HG03060 (cell line): ENCODE measurements around the gene TRIM14.
"Not testable (repeated sequence)": the region's sequence is repeated elsewhere in the genome, so short reads cannot be mapped to it uniquely, and the experiment has no call there.

Experiments
- ATAC-seq: cut with Tn5 transposase; IDR thresholded peaks from one replicate; pipeline ENCODE4 v1.9.1; 2021; ENCODE audit warnings: low read depth, moderate number of reproducible peaks; ENCODE audit not compliant: unreplicated experiment

The TRIM14 gene

GRCh38 chr9:98142925-98143481 lies 24.0 kb upstream of the TRIM14 start:
- no peak for ATAC-seq

DNA sequence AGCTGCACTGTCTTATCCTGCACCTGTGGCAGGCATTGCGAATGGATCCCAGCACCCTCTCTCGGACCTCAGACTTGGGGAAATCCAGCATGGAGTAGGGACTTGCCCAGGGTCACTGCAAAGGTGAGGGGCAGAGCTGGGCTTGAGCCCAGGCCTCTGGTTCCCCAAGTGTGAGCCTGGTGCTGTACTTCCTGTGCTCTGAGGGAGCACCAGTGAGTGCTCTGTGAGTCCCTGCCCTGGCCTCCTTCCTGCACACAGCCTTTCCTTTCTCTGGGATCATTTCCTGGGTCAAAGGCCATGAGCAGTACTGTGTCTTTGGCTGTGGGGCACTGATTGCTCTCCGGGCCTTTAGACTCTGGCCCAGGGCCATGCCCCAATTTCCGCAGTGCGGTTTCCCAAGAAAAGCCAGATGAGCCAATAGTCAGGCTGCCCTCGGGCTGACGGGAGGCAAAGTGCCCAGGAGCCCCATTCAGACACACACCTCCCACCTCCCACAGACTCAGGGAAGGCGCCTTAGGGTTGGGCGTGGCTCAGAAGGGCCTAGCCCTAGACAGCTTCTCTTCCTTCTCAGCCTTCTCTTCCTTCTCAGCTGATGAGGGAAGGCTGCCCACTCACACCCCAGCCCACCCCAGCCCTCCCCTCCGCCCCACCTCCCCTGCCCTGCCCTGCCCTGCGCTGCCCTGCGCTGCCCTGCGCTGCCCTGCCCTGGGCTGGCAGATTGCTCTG lies 23.3 kb upstream of the TRIM14 start:
- no peak for ATAC-seq

DNA sequence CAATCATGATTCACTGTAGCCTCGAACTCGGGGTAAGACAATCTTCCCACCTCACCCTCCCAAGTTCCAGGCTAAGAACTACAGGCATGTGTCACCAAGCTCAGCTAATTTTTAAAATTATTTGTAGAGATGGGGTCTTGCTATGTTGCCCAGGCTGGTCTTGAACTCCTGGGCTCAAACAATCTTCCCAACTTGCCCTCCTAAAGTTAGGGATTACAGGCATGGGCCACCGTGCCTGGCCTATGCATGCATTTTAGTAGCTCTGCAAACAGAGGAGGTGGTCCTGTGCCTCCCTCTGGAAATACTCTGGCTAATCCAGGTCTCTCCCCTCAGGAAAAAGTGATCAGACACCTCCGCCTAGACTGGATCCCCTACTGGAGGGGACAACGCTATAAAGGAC lies 21.5 kb upstream of the TRIM14 start:
- ATAC-seq: no peak

- ATAC-seq: no peak
Measured at GRCh38 chr9:98136489-98136888, 17.5 kb upstream of the TRIM14 start.

DNA sequence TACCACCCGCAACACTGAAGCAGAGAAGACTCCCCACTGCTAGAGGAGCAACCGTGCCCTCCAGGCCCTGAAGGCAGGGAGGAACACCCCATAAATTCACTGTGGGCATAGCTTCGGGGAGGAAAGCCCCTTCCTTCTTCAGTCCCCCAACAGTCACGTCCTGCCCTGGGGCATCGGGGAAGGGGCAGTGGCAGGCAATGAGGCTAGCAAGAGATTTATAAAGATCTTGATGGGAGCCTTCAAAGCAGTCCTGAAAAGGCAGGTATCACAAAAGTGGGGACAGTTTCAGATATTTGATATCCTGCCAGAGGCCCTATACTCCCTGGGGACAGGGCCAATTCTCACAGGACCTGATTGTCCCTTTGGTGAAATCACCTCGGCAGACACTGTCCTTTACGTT lies 16.9 kb upstream of the TRIM14 start:
- no peak for ATAC-seq

DNA sequence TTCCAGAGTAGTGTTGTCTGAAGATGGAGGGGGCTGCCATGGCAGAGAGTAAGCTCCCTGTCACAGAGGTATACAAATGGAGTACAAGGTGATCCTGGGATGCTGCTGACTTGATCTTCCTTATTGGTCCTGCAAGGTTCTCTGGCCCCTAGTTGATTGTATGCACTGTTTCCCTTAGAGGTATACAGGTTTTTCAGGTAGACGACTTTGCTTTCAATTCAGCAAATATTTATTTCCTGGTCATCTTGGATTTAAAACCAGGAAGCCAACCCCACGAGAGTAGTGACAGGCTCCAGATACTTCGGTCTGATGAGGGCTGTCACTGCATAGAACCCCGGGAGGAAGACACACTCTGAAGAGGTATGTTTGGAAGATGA lies 16.5 kb upstream of the TRIM14 start:
- no peak for ATAC-seq

- no peak for ATAC-seq
Measured at GRCh38 chr9:98134702-98135557, 15.9 kb upstream of the TRIM14 start.

- no peak for ATAC-seq
Measured at GRCh38 chr9:98132806-98133631, 14.0 kb upstream of the TRIM14 start.

DNA sequence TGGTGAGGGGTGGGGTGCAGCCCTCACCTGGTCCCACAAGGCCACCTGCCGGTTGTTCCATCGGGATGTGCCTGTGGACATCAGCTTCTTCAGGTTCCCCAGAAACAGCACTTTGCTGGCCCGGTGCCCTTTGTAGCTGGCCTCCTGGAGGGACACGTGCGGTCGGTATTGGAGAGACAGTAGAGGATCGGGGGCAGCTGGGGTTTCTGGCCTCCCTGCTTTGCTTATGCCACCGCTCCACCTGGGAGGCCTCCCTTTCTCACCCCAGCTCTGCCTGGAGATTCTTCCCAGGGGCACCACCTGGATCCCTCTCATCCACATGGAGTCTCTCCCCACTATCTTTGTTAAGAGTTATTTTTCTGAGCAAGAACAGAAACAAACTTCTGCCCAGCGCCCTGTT lies 13.1 kb upstream of the TRIM14 start:
- no peak for ATAC-seq

DNA sequence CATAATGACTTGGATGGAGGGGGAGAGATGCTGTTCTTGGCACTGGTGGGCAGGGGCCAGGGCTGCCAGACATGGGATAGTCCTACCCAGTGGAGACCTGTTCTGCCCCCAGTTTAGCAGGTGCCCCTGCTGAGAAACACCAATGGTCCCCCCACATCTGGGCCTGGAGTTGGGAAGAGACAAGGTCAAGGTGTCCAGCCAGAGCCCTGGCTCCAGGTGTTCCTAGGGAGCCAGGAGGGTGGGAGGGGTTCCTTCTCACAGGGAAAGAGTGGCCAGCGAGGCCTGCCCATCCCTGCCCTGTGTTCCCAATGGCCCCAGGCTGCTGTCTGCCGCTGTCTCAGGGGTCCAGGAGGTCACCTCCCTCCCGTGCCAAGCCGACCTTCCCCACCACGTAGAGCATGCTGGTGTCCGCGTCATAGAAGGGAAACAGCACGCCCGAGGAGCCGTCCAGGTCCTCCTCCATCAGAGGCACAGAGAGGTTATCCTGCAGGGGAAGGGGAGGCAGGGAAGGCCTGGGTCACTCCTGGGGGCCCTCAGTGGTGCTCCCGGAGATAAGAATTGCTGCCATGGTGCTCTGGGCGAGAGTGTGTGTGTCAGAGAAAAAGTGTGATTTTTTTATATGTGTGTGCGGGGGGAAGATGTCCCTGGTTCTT lies 11.7 kb upstream of the TRIM14 start:
- no peak for ATAC-seq

DNA sequence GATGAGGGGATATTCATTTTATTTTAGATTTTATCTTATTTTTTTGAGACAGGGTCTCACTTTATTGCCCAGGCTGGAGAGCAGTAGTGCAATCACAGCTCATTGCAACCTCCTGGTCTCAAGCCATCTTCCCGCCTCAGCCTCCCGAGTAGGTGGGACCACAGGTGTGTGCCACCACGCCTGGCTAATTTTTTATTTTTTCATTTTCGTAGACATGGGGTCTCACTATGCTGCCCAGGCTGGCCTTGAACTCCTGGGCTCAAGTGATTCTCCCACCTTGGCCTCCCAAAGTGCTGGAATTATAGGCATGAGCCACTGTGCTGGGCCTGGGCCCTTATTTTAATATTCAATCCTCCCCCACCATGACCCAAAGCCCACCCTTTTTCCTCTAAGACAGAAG lies 11.0 kb upstream of the TRIM14 start:
- ATAC-seq: not testable (repeated sequence)

GRCh38 chr9:98129451-98129881 lies 10.4 kb upstream of the TRIM14 start:
- ATAC-seq: peak; percentile 84

- ATAC-seq: no peak
Measured at GRCh38 chr9:98128316-98128715, 9.3 kb upstream of the TRIM14 start.

DNA sequence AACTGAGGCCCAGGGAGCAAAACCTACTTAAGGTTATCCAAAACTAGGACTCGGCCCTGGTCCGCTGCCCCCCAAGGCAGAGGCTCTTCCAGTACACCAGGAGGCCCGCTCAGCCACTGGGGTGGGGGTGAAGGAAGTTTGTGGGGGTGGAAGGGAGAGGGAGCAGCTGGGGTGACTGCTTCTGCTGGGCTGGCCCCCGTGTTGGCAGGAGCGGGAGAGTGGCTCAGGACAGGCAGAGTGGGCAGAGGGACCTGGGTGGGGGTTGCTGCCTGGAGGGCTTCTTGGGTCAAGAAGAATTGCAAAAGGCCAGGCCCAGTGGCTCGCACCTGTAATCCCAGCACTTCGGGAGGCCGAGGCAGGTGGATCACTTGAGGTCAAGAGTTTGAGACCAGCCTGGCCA lies 8.2 kb upstream of the TRIM14 start:
- no peak for ATAC-seq

DNA sequence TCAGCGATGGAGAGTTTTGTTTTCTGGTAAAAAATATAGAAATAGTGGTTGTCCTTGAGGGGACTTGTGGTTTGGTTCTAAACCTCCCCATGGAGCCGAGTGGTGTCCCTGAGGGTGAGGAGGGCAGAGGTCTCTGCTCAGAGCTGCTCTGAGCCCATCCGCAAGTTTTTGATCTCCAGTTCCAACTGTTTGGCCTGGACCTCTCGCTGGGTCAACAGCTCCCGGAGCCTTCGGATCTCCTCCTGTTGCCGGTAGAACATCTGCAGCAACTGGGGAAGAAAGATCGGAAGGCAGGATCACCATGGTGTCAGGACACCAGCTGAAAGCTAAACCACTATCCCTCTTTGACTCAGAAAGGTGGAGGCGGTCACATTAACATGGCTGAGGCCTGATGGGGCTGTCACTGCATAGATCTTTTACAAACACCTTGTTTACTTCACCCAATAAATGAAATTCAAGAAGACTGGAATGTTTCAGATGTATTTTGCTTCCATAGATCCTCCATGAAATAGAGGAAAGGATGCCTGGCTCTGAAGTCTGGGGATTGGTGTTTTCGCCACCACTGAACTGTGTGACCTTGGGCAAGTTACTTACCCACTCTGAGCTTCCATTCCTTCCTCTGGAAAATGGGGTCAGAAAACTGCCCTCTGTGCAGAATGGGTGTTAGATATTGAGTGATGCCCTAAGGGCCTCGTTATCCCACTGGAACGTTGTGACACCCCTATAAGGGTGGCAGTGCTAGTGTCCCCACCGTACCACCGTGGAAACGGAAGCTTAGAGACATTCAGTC lies 5.8 kb upstream of the TRIM14 start:
- no peak for ATAC-seq

DNA sequence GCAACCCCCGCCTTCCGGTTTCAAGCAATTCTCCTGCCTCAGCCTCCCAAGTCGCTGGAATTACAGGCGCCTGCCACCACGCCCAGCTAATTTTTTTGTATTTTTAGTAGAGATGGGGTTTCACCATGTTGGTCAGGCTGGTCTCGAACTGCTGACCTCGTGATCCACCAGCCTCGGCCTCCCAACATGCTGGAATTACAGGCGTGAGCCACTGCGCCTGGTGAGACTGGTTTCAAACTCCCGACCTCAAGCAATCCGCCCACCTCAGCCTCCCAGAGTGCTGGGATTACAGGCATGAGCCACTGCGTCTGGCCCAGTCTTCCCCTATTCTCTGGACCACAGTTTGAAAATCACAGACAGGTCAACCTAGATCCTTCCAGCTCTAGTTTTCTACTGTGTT lies 5.1 kb upstream of the TRIM14 start:
- not testable (repeated sequence) for ATAC-seq

- ATAC-seq: no peak
Measured at GRCh38 chr9:98121058-98121457, 2.0 kb upstream of the TRIM14 start.

DNA sequence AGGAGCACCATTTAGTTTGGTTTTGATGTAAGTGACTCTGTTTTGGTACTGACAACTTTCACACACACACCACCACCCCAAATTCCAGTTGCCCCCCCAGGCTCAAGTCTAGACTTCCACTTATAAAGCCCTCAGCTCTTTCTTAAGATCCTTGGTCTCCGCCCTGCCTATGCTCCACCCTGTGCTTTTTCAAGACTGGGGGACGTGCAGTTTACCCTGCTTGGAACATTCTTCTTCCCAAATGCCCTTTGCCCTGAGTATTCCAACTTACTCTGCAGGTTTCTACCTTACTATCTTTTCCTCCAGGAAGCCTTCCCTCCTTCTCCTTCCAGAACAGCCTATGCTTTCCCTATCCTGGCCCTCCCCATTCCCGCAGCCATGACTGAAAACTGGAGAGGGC lies 1.5 kb upstream of the TRIM14 start:
- ATAC-seq: no peak

- ATAC-seq: no peak
Measured at GRCh38 chr9:98117984-98118639, 910 bp downstream of the TRIM14 start.
